Measurements from ENCODE around the gene TICAM2.

TICAM2 gene

GRCh38 chr5:115535479-115536035 lies 66.7 kb downstream of the TICAM2 start:
- Histone ChIP-seq H3K27ac (ENCODE audit: low read depth, low read length) (no peak overlapping the region), H3K9ac (ENCODE audit: low read length) (no peak overlapping the region), H3K27me3 (ENCODE audit: low read length) (no peaks in the 10 kb centered on the region), H3K36me3 (ENCODE audit: low read length) (peaks cover 66% of the 10 kb centered on the region), H3K9me3 (ENCODE audit: insufficient read depth, low read length) (no peaks in the 10 kb centered on the region), H3K9me2 (replicated peaks; ENCODE audit: insufficient read depth, low read length) (no peaks in the 10 kb centered on the region), H2AFZ (ENCODE audit: low read depth, low read length, severe bottlenecking) (no peak overlapping the region), H3K4me3 (ENCODE audit: insufficient read depth, low read length, poor library complexity, severe bottlenecking) (no peak overlapping the region), H3F3A (ENCODE audit: insufficient read depth) (no peaks in the 10 kb centered on the region), H3K4me2 (ENCODE audit: low read depth, low read length, poor library complexity, severe bottlenecking) (peak overlapping the region; percentile 28), H3K79me2 (ENCODE audit: insufficient read depth, low read length) (peaks cover 100% of the 10 kb centered on the region), H4K20me1 (ENCODE audit: low read depth, low read length) (peaks cover 43% of the 10 kb centered on the region)
- TF ChIP-seq EZH2phosphoT487 (conservative IDR thresholded peaks at IDR 0.05; ENCODE audit: low read length) = no peak
- no peak for TF ChIP-seq CTCF (IDR thresholded peaks at IDR 0.05; ENCODE audit: insufficient read depth, low read length, poor library complexity, severe bottlenecking)

- Histone ChIP-seq H3K9me3 (ENCODE audit: insufficient read depth, low read length) (no peaks in the 10 kb centered on the region), H3K36me3 (ENCODE audit: low read length) (peaks cover 55% of the 10 kb centered on the region)
Observed at GRCh38 chr5:115532517-115532916, 69.8 kb downstream of the TICAM2 start.

GRCh38 chr5:115531787-115532367 lies 70.4 kb downstream of the TICAM2 start:
- Histone ChIP-seq H3K9ac (ENCODE audit: low read length) (no peak overlapping the region), H3K9me2 (replicated peaks; ENCODE audit: insufficient read depth, low read length) (no peaks in the 10 kb centered on the region), H3K4me3 (ENCODE audit: insufficient read depth, low read length, poor library complexity, severe bottlenecking) (no peak overlapping the region), H3K79me2 (ENCODE audit: insufficient read depth, low read length) (peaks cover 98% of the 10 kb centered on the region), H3K9me3 (ENCODE audit: insufficient read depth, low read length) (no peaks in the 10 kb centered on the region), H3K27me3 (ENCODE audit: low read length) (no peaks in the 10 kb centered on the region), H3K27ac (ENCODE audit: low read depth, low read length) (no peak overlapping the region), H3F3A (ENCODE audit: insufficient read depth) (no peaks in the 10 kb centered on the region), H3K36me3 (ENCODE audit: low read length) (peaks cover 54% of the 10 kb centered on the region), H4K20me1 (ENCODE audit: low read depth, low read length) (peaks cover 38% of the 10 kb centered on the region), H3K4me2 (ENCODE audit: low read depth, low read length, poor library complexity, severe bottlenecking) (no peak overlapping the region), H2AFZ (ENCODE audit: low read depth, low read length, severe bottlenecking) (no peak overlapping the region)
- TF ChIP-seq CTCF (IDR thresholded peaks at IDR 0.05; ENCODE audit: insufficient read depth, low read length, poor library complexity, severe bottlenecking) = no peak
- no peak for TF ChIP-seq EZH2phosphoT487 (conservative IDR thresholded peaks at IDR 0.05; ENCODE audit: low read length)

More at GRCh38 chr5:115532517-115532916, 69.8 kb downstream of the TICAM2 start:
- Histone ChIP-seq H2AFZ (ENCODE audit: low read depth, low read length, severe bottlenecking) (no peak overlapping the region), H3F3A (ENCODE audit: insufficient read depth) (no peaks in the 10 kb centered on the region), H3K4me3 (ENCODE audit: insufficient read depth, low read length, poor library complexity, severe bottlenecking) (no peak overlapping the region), H3K9me2 (replicated peaks; ENCODE audit: insufficient read depth, low read length) (no peaks in the 10 kb centered on the region), H4K20me1 (ENCODE audit: low read depth, low read length) (peaks cover 38% of the 10 kb centered on the region), H3K79me2 (ENCODE audit: insufficient read depth, low read length) (peaks cover 98% of the 10 kb centered on the region), H3K9ac (ENCODE audit: low read length) (no peak overlapping the region), H3K27me3 (ENCODE audit: low read length) (no peaks in the 10 kb centered on the region), H3K27ac (ENCODE audit: low read depth, low read length) (no peak overlapping the region), H3K4me2 (ENCODE audit: low read depth, low read length, poor library complexity, severe bottlenecking) (no peak overlapping the region)
- TF ChIP-seq CTCF (IDR thresholded peaks at IDR 0.05; ENCODE audit: insufficient read depth, low read length, poor library complexity, severe bottlenecking) = no peak
- TF ChIP-seq EZH2phosphoT487 (conservative IDR thresholded peaks at IDR 0.05; ENCODE audit: low read length) = no peak
